ENCODE data around the gene FBXL13.

GRCh38 chr7:102811942-102812678, 262.5 kb downstream of the FBXL13 start:
- TF ChIP-seq POLR2A (IDR thresholded peaks at IDR 0.05) (no peak), CTCF (IDR thresholded peaks at IDR 0.05) (no peak)
